DMS153 (cell line): ENCODE measurements around the gene TMEM190.

Experiments
- DNase-seq: peaks from one replicate; lab custom pipeline; 2025; lab: John Stamatoyannopoulos, UW

TMEM190 gene

GRCh38 chr19:55423225-55424005 is 46.8 kb downstream of the TMEM190 start:
- no peak for DNase-seq

GRCh38 chr19:55424518-55424917 is 47.9 kb downstream of the TMEM190 start:
- no peak for DNase-seq

GRCh38 chr19:55426042-55426441 is 49.4 kb downstream of the TMEM190 start:
- DNase-seq, result no peak
